ENCODE measurements around the gene ESF1.

- TF ChIP-seq CTCF (IDR thresholded peaks at IDR 0.05) (no peak), POLR2A (IDR thresholded peaks at IDR 0.05) (no peak)
These were observed 32.6 kb upstream of the ESF1 start for GRCh38 chr20:13817342-13817741.

Measured in esophagus squamous epithelium (tissue), 4 donors.